Natural killer cell (primary cell): ENCODE data around the gene ATF7. TPM values are rescaled to one million over a fixed set of nuclear protein-coding genes. Genes with fewer than 3 reads are reported as not detected.

Experiments used
- ATAC-seq, 3 donors: fragments of 150-1000 bp in 2 of 3; fragments of 200-7000 bp in 1 of 3; cut with Tn5 transposase; 1 replicate in 1 of 3; 2 replicates in 2 of 3; pipeline ENCODE4 v1.10.0; 2021; ENCODE audit warnings: mild to moderate bottlenecking in 2 of 3, moderate library complexity in 2 of 3
- DNase-seq, 2 donors: peaks; one replicate each; pipeline versions ENCODE4 v3.0.0 to v3.0.0-alpha.2; 2013 to 2021; ENCODE audit warnings: mixed read lengths in 1 of 2
- H3K27ac ChIP-seq: one replicate; pipeline ENCODE4 v1.5.1; 2013; ENCODE audit warnings: mild to moderate bottlenecking, low read length
- H3K27me3 ChIP-seq: one replicate; pipeline ENCODE4 v1.6.1; 2013; ENCODE audit warnings: low read length; ENCODE audit not compliant: control insufficient read depth, insufficient read depth
- H3K36me3 ChIP-seq: one replicate; pipeline ENCODE4 v1.6.1; 2013; ENCODE audit warnings: low read length; ENCODE audit not compliant: control insufficient read depth, insufficient read depth
- H3K4me1 ChIP-seq: one replicate; pipeline ENCODE4 v1.6.1; 2013; ENCODE audit warnings: low read length; ENCODE audit not compliant: control insufficient read depth, insufficient read depth
- H3K4me3 ChIP-seq: one replicate; pipeline ENCODE4 v1.5.1; 2013; ENCODE audit warnings: low read length
- H3K9me3 ChIP-seq: one replicate; pipeline ENCODE4 v1.6.1; 2013; ENCODE audit warnings: low read length; ENCODE audit not compliant: control insufficient read depth, insufficient read depth
- H3K27ac Mint-ChIP-seq, 2 donors: one replicate each; pipeline ENCODE4 v1.8.0; 2022; ENCODE audit warnings: mild to moderate bottlenecking in 2 of 2, mixed read lengths in 2 of 2, moderate library complexity in 1 of 2
- H3K27me3 Mint-ChIP-seq, 2 donors: one replicate each; pipeline ENCODE4 v1.8.0; 2022; ENCODE audit warnings: low read depth in 2 of 2, mixed read lengths in 2 of 2
- H3K36me3 Mint-ChIP-seq: one replicate; pipeline ENCODE4 v1.8.0; 2022; ENCODE audit warnings: mixed read lengths
- H3K4me1 Mint-ChIP-seq, 2 donors: one replicate each; pipeline ENCODE4 v1.8.0; 2022; ENCODE audit warnings: mixed read lengths in 2 of 2
- H3K4me3 Mint-ChIP-seq: one replicate; pipeline ENCODE4 v1.8.0; 2022; ENCODE audit warnings: mild to moderate bottlenecking, moderate library complexity, mixed read lengths
- H3K9me3 Mint-ChIP-seq, 2 donors: one replicate each; pipeline ENCODE4 v1.8.0; 2022; ENCODE audit warnings: mixed read lengths in 2 of 2
- CTCF ChIP-seq: fragments of 200-600 bp; IDR thresholded peaks from one replicate; pipeline ENCODE4 v1.8.0; 2022; ENCODE audit warnings: antibody characterized with exemption
- whole genome bisulfite sequencing: methylation state at CpG from one replicate; pipeline ENCODE4 v1.1.7; 2013; ENCODE audit warnings: missing lambda C conversion rate; ENCODE audit not compliant: insufficient coverage; 5-methylcytosine and 5-hydroxymethylcytosine counted together
- intact Hi-C: fragments of 100-400 bp; cut with micrococcal nuclease; formaldehyde crosslinking; loops from one replicate; pipeline ENCODE4 v1.14.2; 2022
- total RNA-seq, 4 donors: library from RNA; stranded (reverse); fragments of 120-200 nt in 1 of 4; gene quantifications; one replicate each; pipeline versions ENCODE4 v1.2.3 to v1.2.4, GENCODE V29; 2013 to 2022

The ATF7 gene
- total RNA-seq, 3 donors from 2014 or later (not counting 1 experiment from before 2014, with no cell fraction given) = 32.3 to 42.3 (median 34.9) TPM

- peaks cover 18% of the 10 kb centered on the region for H3K36me3 Mint-ChIP-seq
- H3K4me3 Mint-ChIP-seq = no peak overlapping the region
- no peaks in the 10 kb centered on the region for H3K27me3 ChIP-seq
- no peak overlapping the region for H3K4me3 ChIP-seq
- TF ChIP-seq CTCF = no peak
- no peaks in the 10 kb centered on the region for H3K4me1 Mint-ChIP-seq
- no peak overlapping the region for H3K27ac Mint-ChIP-seq
- intact Hi-C loops = no loop called here
- H3K36me3 ChIP-seq = peaks cover 67% of the 10 kb centered on the region
- no peaks in the 10 kb centered on the region for H3K9me3 ChIP-seq
- WGBS = 89% methylated on average over 7 of the region's 7 CpGs
- no peaks in the 10 kb centered on the region for H3K9me3 Mint-ChIP-seq
- DNase-seq (no peak), ATAC-seq (no peak)
- no peaks in the 10 kb centered on the region for H3K4me1 ChIP-seq
- H3K27ac ChIP-seq = no peak overlapping the region
- H3K27me3 Mint-ChIP-seq = no peaks in the 10 kb centered on the region
Observed at GRCh38 chr12:53532524-53533445, 93.4 kb downstream of the ATF7 start.

GRCh38 chr12:53532021-53532420 lies 94.2 kb downstream of the ATF7 start:
- no peak for TF ChIP-seq CTCF
- Histone ChIP-seq H3K27ac (no peak overlapping the region), H3K4me3 (no peak overlapping the region), H3K36me3 (peaks cover 62% of the 10 kb centered on the region), H3K27me3 (no peaks in the 10 kb centered on the region), H3K9me3 (no peaks in the 10 kb centered on the region), H3K4me1 (no peaks in the 10 kb centered on the region)
- intact Hi-C loops = no loop called here
- no peaks in the 10 kb centered on the region for H3K27me3 Mint-ChIP-seq
- H3K9me3 Mint-ChIP-seq = no peaks in the 10 kb centered on the region
- peaks cover 18% of the 10 kb centered on the region for H3K36me3 Mint-ChIP-seq
- H3K4me1 Mint-ChIP-seq = no peaks in the 10 kb centered on the region
- 100% methylated on average over 3 of the region's 3 CpGs for WGBS
- ATAC-seq (no peak), DNase-seq (no peak)
- no peak overlapping the region for H3K27ac Mint-ChIP-seq
- no peak overlapping the region for H3K4me3 Mint-ChIP-seq

DNA sequence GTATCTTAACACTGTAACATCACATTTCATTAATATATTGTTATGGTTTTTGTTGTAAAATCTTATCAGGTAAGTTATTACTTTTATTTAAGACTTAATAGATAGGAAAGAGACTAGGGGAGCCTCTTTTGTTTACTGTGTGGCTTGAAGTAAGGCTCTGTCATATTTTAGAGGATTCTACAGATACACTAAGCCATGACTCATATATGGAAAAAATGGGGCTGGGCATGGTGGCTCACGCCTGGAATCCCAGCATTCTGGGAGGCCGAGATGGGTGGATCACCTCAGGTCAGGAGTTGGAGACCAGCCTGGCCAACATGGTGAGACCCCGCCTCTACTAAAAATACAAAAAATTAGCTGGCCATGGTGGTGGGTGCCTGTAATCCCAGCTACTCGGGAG lies 95.3 kb downstream of the ATF7 start:
- no peaks in the 10 kb centered on the region for H3K4me1 ChIP-seq
- no peaks in the 10 kb centered on the region for H3K9me3 Mint-ChIP-seq
- H3K4me1 Mint-ChIP-seq = no peaks in the 10 kb centered on the region
- H3K4me3 Mint-ChIP-seq = no peak overlapping the region
- no peaks in the 10 kb centered on the region for H3K9me3 ChIP-seq
- H3K27me3 ChIP-seq = no peaks in the 10 kb centered on the region
- ATAC-seq = no peak
- WGBS = 98% methylated on average over 4 of the region's 4 CpGs
- H3K27ac ChIP-seq = no peak overlapping the region
- intact Hi-C loops = no loop called here
- H3K4me3 ChIP-seq = no peak overlapping the region
- DNase-seq = no peak
- H3K27ac Mint-ChIP-seq = no peak overlapping the region
- peaks cover 18% of the 10 kb centered on the region for H3K36me3 Mint-ChIP-seq
- no peaks in the 10 kb centered on the region for H3K27me3 Mint-ChIP-seq
- no peak for TF ChIP-seq CTCF
- peaks cover 57% of the 10 kb centered on the region for H3K36me3 ChIP-seq

- DNase-seq = no peak
- intact Hi-C loops = no loop called here
- 89% methylated on average over 2 of the region's 2 CpGs for WGBS
- H3K36me3 Mint-ChIP-seq = peaks cover 21% of the 10 kb centered on the region
- Histone ChIP-seq H3K36me3 (peaks cover 56% of the 10 kb centered on the region), H3K9me3 (no peaks in the 10 kb centered on the region), H3K27me3 (no peaks in the 10 kb centered on the region), H3K4me3 (no peak overlapping the region), H3K4me1 (no peaks in the 10 kb centered on the region), H3K27ac (no peak overlapping the region)
- no peaks in the 10 kb centered on the region for H3K4me1 Mint-ChIP-seq
- H3K27me3 Mint-ChIP-seq = no peaks in the 10 kb centered on the region
- H3K27ac Mint-ChIP-seq = no peak overlapping the region
- no peak overlapping the region for H3K4me3 Mint-ChIP-seq
- no peaks in the 10 kb centered on the region for H3K9me3 Mint-ChIP-seq
- no peak for TF ChIP-seq CTCF
- no peak for ATAC-seq
Observed at GRCh38 chr12:53530061-53530460, 96.1 kb downstream of the ATF7 start.
